Measurements from ENCODE around the gene RGS6.
A peak's percentile ranks its signal among the peaks of the same experiment; 100 is the strongest.

GRCh38 chr14:72024043-72024407, 91.8 kb downstream of the RGS6 start:
- TF ChIP-seq, protein P1, sequence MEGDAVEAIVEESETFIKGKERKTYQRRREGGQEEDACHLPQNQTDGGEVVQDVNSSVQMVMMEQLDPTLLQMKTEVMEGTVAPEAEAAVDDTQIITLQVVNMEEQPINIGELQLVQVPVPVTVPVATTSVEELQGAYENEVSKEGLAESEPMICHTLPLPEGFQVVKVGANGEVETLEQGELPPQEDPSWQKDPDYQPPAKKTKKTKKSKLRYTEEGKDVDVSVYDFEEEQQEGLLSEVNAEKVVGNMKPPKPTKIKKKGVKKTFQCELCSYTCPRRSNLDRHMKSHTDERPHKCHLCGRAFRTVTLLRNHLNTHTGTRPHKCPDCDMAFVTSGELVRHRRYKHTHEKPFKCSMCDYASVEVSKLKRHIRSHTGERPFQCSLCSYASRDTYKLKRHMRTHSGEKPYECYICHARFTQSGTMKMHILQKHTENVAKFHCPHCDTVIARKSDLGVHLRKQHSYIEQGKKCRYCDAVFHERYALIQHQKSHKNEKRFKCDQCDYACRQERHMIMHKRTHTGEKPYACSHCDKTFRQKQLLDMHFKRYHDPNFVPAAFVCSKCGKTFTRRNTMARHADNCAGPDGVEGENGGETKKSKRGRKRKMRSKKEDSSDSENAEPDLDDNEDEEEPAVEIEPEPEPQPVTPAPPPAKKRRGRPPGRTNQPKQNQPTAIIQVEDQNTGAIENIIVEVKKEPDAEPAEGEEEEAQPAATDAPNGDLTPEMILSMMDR (IDR thresholded peaks at IDR 0.05) = peak in 1 of 3 donors; percentile 9
- TF ChIP-seq POLR2A (IDR thresholded peaks at IDR 0.05) (no peak), POLR2AphosphoS5 (IDR thresholded peaks at IDR 0.05) (no peak)

All from breast epithelium (tissue), 3 donors.